T1000 (cell line): ENCODE results near the gene SPTA1.

Experiments
- DNase-seq: peaks from one replicate; lab custom pipeline; 2025; ENCODE audit warnings: mixed read lengths; lab: John Stamatoyannopoulos, UW

SPTA1 gene

GRCh38 chr1:158685085-158685484 lies 1.4 kb downstream of the SPTA1 start:
- no peak for DNase-seq

DNA sequence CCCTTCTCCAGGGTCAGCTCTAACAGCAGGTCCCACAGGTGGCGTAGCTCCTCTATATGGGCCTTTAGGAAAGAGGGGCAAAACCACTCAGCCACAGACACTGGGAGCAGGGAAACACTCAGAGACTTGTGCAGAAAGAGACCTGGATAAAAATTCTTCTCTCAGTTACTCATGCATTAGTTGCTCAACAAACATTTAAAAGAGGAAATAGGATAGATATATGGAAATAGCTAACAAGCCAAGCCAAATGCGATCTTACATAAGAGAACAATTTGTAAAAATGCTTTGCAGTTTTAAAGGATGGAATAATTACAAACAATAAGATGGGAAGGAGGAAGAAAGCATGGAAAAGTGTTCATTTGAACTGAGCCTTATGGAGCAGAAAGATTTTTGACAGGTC lies 4.9 kb downstream of the SPTA1 start:
- DNase-seq = no peak

DNA sequence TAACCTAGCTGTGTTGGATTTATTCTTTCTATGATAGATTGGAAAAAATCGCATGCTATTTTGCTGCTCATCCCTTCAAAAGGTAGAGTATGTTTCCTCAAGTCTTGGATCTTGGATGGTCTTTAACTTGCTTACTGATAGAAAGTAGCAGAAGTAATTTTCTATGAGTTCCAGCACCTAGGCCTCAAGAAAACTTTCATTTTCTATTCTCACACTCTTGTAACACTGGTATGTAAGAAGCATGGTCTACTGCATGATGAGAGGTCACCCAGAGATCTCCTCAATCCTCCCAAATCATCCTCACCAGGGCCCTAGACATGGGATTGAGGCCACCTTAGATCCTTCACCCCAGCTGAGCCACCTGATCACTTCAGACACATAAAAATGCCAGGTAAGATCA lies 7.2 kb downstream of the SPTA1 start:
- DNase-seq = no peak

DNA sequence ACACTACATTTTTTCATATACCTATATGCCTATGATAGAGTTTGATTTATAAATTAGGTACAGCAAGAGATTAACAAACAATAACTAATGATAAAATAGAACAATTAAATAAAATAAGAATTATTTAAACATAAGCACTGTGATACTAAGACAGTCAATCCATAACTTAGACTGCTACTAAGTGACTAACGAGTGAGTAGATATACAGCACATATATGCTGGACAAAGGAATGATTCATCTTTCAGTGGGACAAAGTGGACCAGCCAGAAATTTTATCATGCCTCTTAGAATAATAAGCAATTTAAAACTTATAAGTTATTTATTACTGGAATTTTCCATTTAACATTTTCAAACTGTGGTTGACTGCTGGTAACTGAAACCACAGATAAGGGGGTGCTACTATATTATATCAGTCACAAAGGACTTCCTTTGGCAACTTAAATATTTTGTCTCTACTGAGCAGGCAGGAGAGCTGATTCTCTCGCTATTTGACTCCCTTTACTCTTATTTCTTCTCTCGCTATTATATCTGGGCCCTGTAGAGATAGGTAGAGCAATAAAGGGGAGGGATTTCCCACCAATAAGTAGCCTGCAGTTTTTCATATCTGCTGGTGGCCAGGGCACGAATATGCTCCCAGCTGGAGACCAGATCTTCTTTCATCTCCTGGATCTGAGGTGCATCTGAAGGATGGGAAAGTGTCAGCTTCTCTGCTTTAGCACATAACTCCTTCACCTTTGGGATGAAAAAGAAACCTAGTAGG lies 10.8 kb downstream of the SPTA1 start:
- no peak for DNase-seq

GRCh38 chr1:158674302-158674701 lies 12.2 kb downstream of the SPTA1 start:
- DNase-seq = no peak

- no peak for DNase-seq
These were observed 20.5 kb downstream of the SPTA1 start for GRCh38 chr1:158666037-158666436.

GRCh38 chr1:158654571-158654970 lies 31.9 kb downstream of the SPTA1 start:
- no peak for DNase-seq

DNA sequence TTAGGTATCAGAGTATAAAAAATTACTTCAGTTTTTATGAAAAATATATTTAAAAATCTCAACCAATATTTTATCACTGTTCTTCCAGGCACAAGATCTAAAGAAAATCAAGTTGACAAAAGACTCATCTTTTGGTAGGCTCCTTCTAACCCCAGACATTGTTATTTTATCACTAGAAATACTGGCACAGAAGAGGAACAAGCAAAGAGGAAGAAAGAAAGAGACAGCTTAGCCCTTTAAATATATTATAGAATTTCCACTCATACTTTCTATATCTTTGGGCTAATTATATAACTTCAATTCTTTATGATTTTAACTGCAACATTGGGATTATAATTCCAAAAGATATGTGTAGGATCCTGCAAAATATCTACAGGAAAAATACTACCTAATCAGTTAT lies 32.4 kb downstream of the SPTA1 start:
- DNase-seq = no peak

GRCh38 chr1:158652721-158653334 lies 33.7 kb downstream of the SPTA1 start:
- no peak for DNase-seq

GRCh38 chr1:158649052-158649451 lies 37.5 kb downstream of the SPTA1 start:
- no peak for DNase-seq

GRCh38 chr1:158646465-158646864 lies 40.0 kb downstream of the SPTA1 start:
- no peak for DNase-seq

DNA sequence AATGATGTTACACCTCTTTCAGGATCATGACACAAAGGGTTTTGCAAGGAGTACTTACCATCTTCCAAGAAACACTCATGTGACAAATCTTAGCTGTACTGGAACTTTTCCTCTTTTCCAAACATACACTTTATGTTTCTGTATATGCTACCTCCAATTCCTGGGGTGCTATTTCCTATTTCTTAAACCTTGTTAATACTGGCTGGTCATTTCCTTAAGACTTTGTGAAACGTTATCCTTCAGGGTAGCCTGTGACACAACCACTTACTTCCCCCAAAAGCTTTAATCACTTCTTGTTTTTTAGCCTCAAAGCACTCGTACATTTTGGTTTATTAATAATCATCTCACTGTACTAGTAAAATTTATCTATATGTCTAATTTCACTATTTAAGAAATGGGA lies 42.1 kb downstream of the SPTA1 start:
- no peak for DNase-seq

- no peak for DNase-seq
These were observed 47.6 kb downstream of the SPTA1 start for GRCh38 chr1:158638904-158639303.

- no peak for DNase-seq
These were observed 48.4 kb downstream of the SPTA1 start for GRCh38 chr1:158638146-158638545.

- DNase-seq = no peak
These were observed 72.8 kb downstream of the SPTA1 start for GRCh38 chr1:158613764-158614163.

DNA sequence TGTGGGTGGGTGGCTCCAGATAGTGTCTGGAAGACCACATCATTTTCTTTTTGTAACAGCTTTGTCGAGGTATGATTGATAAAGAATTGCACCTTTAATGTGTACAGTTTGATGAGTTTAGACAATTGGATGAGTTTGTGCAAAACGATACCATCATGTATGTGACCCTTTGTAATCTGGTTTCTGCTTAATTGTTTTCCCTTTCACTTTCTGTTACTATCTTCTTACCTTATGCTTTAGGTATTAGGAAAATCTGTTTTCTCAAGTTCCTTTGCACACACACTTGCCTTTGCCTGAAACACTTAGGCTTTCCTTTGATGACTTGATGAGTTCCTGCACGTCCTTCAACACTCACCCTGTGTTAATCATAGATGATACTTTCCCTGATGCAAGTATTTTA lies 74.6 kb downstream of the SPTA1 start:
- no peak for DNase-seq

GRCh38 chr1:158607296-158607695 lies 79.2 kb downstream of the SPTA1 start:
- no peak for DNase-seq

- DNase-seq = no peak
These were observed 81.5 kb downstream of the SPTA1 start, which contains the start of gene OR10Z1 for GRCh38 chr1:158604968-158605367. Gene OR10Z1, plus strand, starts transcription at chr1:158605268. Its CDS starts 1,171 bp downstream, at chr1:158606439.

DNA sequence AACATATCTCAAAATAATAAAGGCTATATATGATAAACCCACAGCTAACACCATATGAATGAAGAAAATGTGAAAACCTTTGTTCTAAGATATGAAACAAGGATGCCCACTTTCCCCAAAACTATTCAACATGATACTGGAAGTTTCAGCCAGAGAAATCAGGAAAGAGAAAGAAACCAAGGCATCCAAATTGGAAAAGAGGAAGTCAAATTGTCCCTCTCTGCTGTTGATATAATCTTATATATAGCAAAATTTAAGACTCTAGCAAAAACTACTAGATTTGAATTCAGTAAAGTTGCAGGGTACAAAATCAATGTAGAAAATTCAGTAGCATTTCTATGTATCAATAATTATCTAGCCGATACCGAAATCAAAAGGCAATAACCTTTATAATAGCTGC lies 85.8 kb downstream of the SPTA1 start:
- no peak for DNase-seq

GRCh38 chr1:158586942-158587341 lies 99.6 kb downstream of the SPTA1 start:
- DNase-seq = no peak

DNA sequence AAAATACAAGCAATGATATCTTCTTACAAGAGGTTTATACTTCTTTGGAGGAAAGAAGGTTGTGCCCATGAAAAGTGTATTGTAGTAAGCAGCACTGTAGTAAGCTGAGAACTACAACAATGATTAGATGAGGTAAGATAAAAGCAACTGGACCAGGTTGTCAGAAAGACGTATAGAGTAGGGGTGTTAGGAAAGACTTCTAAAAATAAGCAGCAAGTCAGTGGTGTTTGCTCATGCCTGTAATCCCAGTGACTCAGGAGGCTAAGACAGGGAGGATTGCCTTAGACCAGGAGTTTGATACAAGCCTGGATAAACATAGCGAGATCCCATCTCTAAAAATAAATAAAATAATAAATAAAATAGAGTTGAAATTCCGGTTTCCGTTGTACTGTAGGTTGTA lies 102.6 kb downstream of the SPTA1 start:
- DNase-seq = no peak

DNA sequence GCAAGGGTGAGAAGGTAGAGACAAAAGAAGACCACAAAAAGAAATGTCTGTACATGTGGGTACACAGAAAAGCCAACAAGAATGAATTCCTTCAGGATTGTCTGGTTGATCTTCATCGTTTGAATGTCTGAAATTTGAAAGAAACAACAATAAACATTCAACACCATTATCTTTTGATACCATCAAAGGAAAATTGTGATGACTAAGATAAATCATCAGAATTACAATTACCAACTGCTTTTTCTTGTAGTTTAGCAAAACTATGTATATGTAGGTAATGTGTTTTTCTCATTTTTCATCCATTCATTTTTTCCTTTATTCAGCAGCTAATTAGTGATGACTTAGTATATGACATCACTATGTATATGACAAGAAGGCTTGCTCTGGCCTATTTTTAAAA lies 106.8 kb downstream of the SPTA1 start, which contains the start of gene OR10X1:
Gene OR10X1, minus strand, starts transcription at position 167 of the 400 bp plus-strand sequence. Its CDS starts 0 bp downstream, at position 167.
- no peak for DNase-seq

DNA sequence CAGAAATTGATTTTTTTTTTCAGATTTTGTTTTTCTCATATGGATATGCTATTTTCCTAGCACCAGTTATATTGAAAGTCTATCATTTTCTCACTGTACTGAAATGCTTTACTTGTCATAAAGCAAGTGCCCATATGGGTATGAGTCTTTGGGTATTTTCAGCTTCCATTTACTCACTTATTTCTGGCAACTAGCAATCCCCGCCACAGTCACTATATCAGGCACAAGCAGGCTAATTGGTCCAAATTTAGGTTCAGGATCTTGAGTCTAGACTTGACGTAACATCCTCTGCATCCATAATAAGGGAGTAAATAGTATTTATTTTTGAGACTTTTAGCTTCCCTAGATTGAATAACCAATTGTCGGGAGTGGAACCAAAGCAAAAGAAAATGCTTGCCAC lies 109.0 kb downstream of the SPTA1 start:
- DNase-seq = no peak

GRCh38 chr1:158572226-158572625 lies 114.3 kb downstream of the SPTA1 start:
- no peak for DNase-seq
